ENCODE measurements around the gene ICAM3. TPM values are rescaled to one million over a fixed set of nuclear protein-coding genes. Genes with fewer than 3 reads are reported as not detected.
A peak's percentile ranks its signal among the peaks of the same experiment; 100 is the strongest.

Gene ICAM3
- total and polyA plus RNA-seq, 4 experiments from 2014 or later = 191 to 287 (median 217) TPM

DNA sequence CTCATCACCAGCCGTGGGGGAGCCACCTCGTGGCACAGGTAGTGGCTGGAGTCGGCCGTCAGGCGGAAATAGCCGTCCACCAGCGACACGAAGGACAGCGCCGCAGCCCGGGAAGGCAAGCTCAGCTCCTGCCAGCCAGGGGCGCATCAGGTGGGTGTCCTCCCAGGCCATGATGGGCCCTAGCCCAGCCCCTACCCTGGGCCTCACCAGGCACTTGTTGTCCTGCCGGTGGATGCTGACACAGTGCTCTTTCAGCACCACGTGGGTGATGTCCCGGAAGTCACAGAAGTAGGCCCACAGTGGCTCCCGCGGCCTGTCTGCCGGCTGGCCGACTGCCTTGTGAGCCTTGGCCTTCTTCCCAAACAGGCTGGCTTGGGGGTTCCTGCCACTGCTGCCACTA lies 25.2 kb upstream of the ICAM3 start:
- H3K27me3 Mint-ChIP-seq = no peaks in the 10 kb centered on the region
- H3K27ac Mint-ChIP-seq = no peak overlapping the region
- CTCF ChIA-PET (ENCODE audit: partially characterized antibody) = no interaction called here
- no peak for DNase-seq
- H3K4me3 Mint-ChIP-seq = no peak overlapping the region
- POLR2A ChIA-PET (ENCODE audit: partially characterized antibody) = no interaction called here
- Histone ChIP-seq H3K9me3 (ENCODE audit: control insufficient read depth in 1 of 2, low read length in 2 of 2) (no peaks in the 10 kb centered on the region), H3K36me3 (ENCODE audit: insufficient read depth, low read length) (peaks cover 59% of the 10 kb centered on the region), H3K4me1 (ENCODE audit: insufficient read depth, low read length) (no peaks in the 10 kb centered on the region), H3K4me3 (ENCODE audit: low read length in 2 of 2) (no peak overlapping the region), H3K27ac (ENCODE audit: low read depth, low read length) (no peak overlapping the region), H3K27me3 (ENCODE audit: insufficient read depth, low read length) (no peaks in the 10 kb centered on the region)
- intact Hi-C loops (cut with micrococcal nuclease) = no loop called here
- peaks cover 25 to 65% of the 10 kb centered on the region in 2 donors for H3K36me3 Mint-ChIP-seq
- H3K9me3 Mint-ChIP-seq = peaks cover 0 to 2% (median 0%) of the 10 kb centered on the region in 8 donors
- H3K4me1 Mint-ChIP-seq = peaks cover 0 to 9% (median 1%) of the 10 kb centered on the region in 4 donors

DNA sequence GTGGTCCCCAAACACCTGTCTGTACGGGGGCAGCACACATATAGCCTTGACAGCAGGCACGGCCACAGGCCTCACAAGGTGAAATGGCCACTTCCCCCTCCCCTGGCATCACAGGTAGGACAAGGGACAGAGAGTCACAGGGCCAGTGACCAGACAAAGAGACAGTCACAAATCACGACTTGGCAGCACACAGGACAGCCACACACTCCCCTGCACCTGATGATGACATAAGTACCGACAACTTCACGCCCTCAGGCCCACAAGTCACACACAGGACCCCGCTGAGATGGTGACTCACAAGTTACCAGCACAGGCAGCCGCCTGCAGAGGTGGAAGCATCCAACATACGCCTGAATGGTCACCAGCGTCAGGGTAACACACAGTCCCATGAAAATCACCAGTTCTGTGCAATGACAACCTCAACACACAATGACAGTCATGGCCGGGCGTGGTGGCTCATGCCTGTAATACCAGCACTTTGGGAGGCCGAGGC lies 24.4 kb upstream of the ICAM3 start:
- no peaks in the 10 kb centered on the region for H3K4me1 ChIP-seq (ENCODE audit: insufficient read depth, low read length)
- no peak overlapping the region for H3K27ac Mint-ChIP-seq
- intact Hi-C loops (cut with micrococcal nuclease) = no loop called here
- H3K9me3 Mint-ChIP-seq = peaks cover 0 to 2% (median 0%) of the 10 kb centered on the region in 8 donors
- no peak overlapping the region for H3K27ac ChIP-seq (ENCODE audit: low read depth, low read length)
- peaks cover 65% of the 10 kb centered on the region for H3K36me3 ChIP-seq (ENCODE audit: insufficient read depth, low read length)
- no peak overlapping the region for H3K4me3 ChIP-seq (ENCODE audit: low read length in 2 of 2)
- no peak for DNase-seq
- no peaks in the 10 kb centered on the region for H3K27me3 Mint-ChIP-seq
- peaks cover 0 to 3% (median under 1%) of the 10 kb centered on the region in 4 donors for H3K4me1 Mint-ChIP-seq
- peaks cover 21 to 62% of the 10 kb centered on the region in 2 donors for H3K36me3 Mint-ChIP-seq
- H3K27me3 ChIP-seq (ENCODE audit: insufficient read depth, low read length) = no peaks in the 10 kb centered on the region
- CTCF ChIA-PET (ENCODE audit: partially characterized antibody) = no interaction called here
- H3K4me3 Mint-ChIP-seq = no peak overlapping the region
- POLR2A ChIA-PET (ENCODE audit: partially characterized antibody) = no interaction called here
- no peaks in the 10 kb centered on the region for H3K9me3 ChIP-seq (ENCODE audit: control insufficient read depth in 1 of 2, low read length in 2 of 2)

DNA sequence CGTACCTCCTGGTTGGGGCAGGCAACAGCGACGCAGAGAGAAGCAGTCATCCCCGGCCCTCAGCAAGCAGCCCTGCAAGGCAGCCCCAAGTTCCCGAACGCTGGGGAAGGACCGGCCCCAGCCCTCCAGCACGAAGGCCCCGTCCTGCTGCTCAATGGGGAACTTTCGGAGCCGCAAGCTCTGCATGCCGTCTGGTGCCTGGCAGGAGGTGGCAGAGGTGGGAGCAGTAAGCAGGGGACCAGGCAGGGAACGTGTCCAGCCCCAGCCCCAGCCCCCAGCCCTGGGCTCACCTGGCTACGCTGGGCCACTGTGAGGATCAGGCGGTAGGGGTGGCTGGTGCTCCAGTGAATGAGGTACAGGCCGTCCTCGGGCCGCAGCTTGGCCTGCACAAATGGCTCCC lies 22.8 kb upstream of the ICAM3 start:
- no peaks in the 10 kb centered on the region for H3K4me1 ChIP-seq (ENCODE audit: insufficient read depth, low read length)
- H3K27me3 Mint-ChIP-seq = no peaks in the 10 kb centered on the region
- peaks cover 63% of the 10 kb centered on the region for H3K36me3 ChIP-seq (ENCODE audit: insufficient read depth, low read length)
- H3K4me3 ChIP-seq (ENCODE audit: low read length in 2 of 2) = no peak overlapping the region
- H3K27ac ChIP-seq (ENCODE audit: low read depth, low read length) = no peak overlapping the region
- no peaks in the 10 kb centered on the region for H3K9me3 ChIP-seq (ENCODE audit: control insufficient read depth in 1 of 2, low read length in 2 of 2)
- intact Hi-C loops (cut with micrococcal nuclease) = no loop called here
- H3K4me1 Mint-ChIP-seq = peaks cover 0 to 3% (median 0%) of the 10 kb centered on the region in 4 donors
- no peak overlapping the region for H3K4me3 Mint-ChIP-seq
- H3K9me3 Mint-ChIP-seq = peaks cover 0 to 2% (median 0%) of the 10 kb centered on the region in 8 donors
- H3K36me3 Mint-ChIP-seq = peaks cover 24 to 60% of the 10 kb centered on the region in 2 donors
- ChIA-PET CTCF (ENCODE audit: partially characterized antibody) (interaction anchor here (0.9 kb wide), 1 partner anchor 27 kb away, joined by 4 read pairs; no protein-coding TSS in a partner anchor), POLR2A (ENCODE audit: partially characterized antibody) (no interaction called here)
- H3K27ac Mint-ChIP-seq = peak overlapping the region in 1 of 7 donors; percentile 47
- no peaks in the 10 kb centered on the region for H3K27me3 ChIP-seq (ENCODE audit: insufficient read depth, low read length)
- DNase-seq = no peak

- Mint-ChIP-seq H3K36me3 (peaks cover 24 to 59% of the 10 kb centered on the region in 2 donors), H3K9me3 (peaks cover 0 to 2% (median 0%) of the 10 kb centered on the region in 8 donors), H3K27me3 (no peaks in the 10 kb centered on the region), H3K4me1 (peaks cover 0 to 3% (median 0%) of the 10 kb centered on the region in 4 donors), H3K27ac (no peak overlapping the region), H3K4me3 (no peak overlapping the region)
- H3K4me1 ChIP-seq (ENCODE audit: insufficient read depth, low read length) = no peaks in the 10 kb centered on the region
- intact Hi-C loops (cut with micrococcal nuclease) = no loop called here
- CTCF ChIA-PET (ENCODE audit: partially characterized antibody) = no interaction called here
- no peaks in the 10 kb centered on the region for H3K27me3 ChIP-seq (ENCODE audit: insufficient read depth, low read length)
- no peak overlapping the region for H3K4me3 ChIP-seq (ENCODE audit: low read length in 2 of 2)
- no peaks in the 10 kb centered on the region for H3K9me3 ChIP-seq (ENCODE audit: control insufficient read depth in 1 of 2, low read length in 2 of 2)
- H3K27ac ChIP-seq (ENCODE audit: low read depth, low read length) = no peak overlapping the region
- POLR2A ChIA-PET (ENCODE audit: partially characterized antibody) = no interaction called here
- peaks cover 62% of the 10 kb centered on the region for H3K36me3 ChIP-seq (ENCODE audit: insufficient read depth, low read length)
- DNase-seq = no peak
These were observed 22.2 kb upstream of the ICAM3 start for GRCh38 chr19:10361569-10362011.

GRCh38 chr19:10356431-10356830 lies 17.0 kb upstream of the ICAM3 start:
- H3K9me3 ChIP-seq (ENCODE audit: control insufficient read depth in 1 of 2, low read length in 2 of 2) = no peaks in the 10 kb centered on the region
- intact Hi-C loops (cut with micrococcal nuclease) = no loop called here
- Mint-ChIP-seq H3K4me1 (peaks cover 0 to 3% (median 0%) of the 10 kb centered on the region in 4 donors), H3K27ac (no peak overlapping the region), H3K4me3 (no peak overlapping the region), H3K9me3 (peaks cover 0 to 2% (median 0%) of the 10 kb centered on the region in 8 donors), H3K27me3 (no peaks in the 10 kb centered on the region), H3K36me3 (peaks cover 35 to 51% of the 10 kb centered on the region in 2 donors)
- H3K27me3 ChIP-seq (ENCODE audit: insufficient read depth, low read length) = no peaks in the 10 kb centered on the region
- H3K4me1 ChIP-seq (ENCODE audit: insufficient read depth, low read length) = no peaks in the 10 kb centered on the region
- ChIA-PET CTCF (ENCODE audit: partially characterized antibody) (no interaction called here), POLR2A (ENCODE audit: partially characterized antibody) (no interaction called here)
- peaks cover 44% of the 10 kb centered on the region for H3K36me3 ChIP-seq (ENCODE audit: insufficient read depth, low read length)
- no peak for DNase-seq
- no peak overlapping the region for H3K4me3 ChIP-seq (ENCODE audit: low read length in 2 of 2)
- H3K27ac ChIP-seq (ENCODE audit: low read depth, low read length) = no peak overlapping the region

DNA sequence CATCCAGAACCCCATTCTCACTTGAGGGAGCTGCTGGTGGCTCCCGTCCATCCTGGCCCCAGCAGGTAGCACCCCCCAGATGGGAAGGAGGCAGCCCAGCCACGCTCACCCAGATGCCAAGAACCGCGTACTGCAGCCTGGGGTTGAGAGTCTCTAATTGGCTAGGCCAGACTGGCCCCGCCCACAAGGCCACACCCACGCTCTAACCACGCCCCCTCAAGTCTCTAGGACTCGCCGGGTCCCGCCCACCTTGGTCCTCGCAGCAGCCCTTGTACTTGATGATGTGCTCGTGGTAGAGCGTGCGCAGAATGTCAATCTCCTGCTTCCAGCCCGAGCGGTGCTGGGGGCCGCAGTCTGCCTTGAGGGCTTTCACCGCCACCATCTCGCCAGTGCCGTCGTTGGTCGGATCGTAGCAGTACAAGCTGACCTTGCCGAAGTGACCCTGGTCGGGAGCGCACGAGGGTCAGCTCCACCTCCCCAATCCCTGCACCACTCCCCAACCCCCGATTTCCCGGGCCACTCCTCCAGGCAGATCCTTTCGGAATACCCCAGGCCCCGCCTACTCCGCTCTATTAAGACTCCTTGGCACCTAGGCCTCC lies 14.5 kb upstream of the ICAM3 start:
- Mint-ChIP-seq H3K9me3 (no peaks in the 10 kb centered on the region), H3K4me3 (no peak overlapping the region), H3K27me3 (no peaks in the 10 kb centered on the region), H3K36me3 (peaks cover 31 to 44% of the 10 kb centered on the region in 2 donors), H3K27ac (peak overlapping the region in 1 of 7 donors; percentile 41), H3K4me1 (no peaks in the 10 kb centered on the region)
- Histone ChIP-seq H3K4me3 (ENCODE audit: low read length in 2 of 2) (no peak overlapping the region), H3K27ac (ENCODE audit: low read depth, low read length) (no peak overlapping the region), H3K4me1 (ENCODE audit: insufficient read depth, low read length) (no peaks in the 10 kb centered on the region), H3K27me3 (ENCODE audit: insufficient read depth, low read length) (no peaks in the 10 kb centered on the region), H3K36me3 (ENCODE audit: insufficient read depth, low read length) (peaks cover 39% of the 10 kb centered on the region), H3K9me3 (ENCODE audit: control insufficient read depth in 1 of 2, low read length in 2 of 2) (no peaks in the 10 kb centered on the region)
- POLR2A ChIA-PET (ENCODE audit: partially characterized antibody) = interaction anchor here (1.8 kb wide), 1 partner anchor 84 kb away, joined by 4 read pairs; no protein-coding TSS in a partner anchor
- intact Hi-C loops (cut with micrococcal nuclease) = no loop called here
- CTCF ChIA-PET (ENCODE audit: partially characterized antibody) = no interaction called here
- peak in 3 of 5 donors; percentile 8 to 28 (median 23) for DNase-seq

- no peak overlapping the region for H3K27ac ChIP-seq (ENCODE audit: low read depth, low read length)
- DNase-seq = no peak
- H3K4me3 Mint-ChIP-seq = no peak overlapping the region
- ChIA-PET CTCF (ENCODE audit: partially characterized antibody) (no interaction called here), POLR2A (ENCODE audit: partially characterized antibody) (interaction anchor here (1.8 kb wide), 1 partner anchor 83 kb away, joined by 4 read pairs; no protein-coding TSS in a partner anchor)
- no peak overlapping the region for H3K27ac Mint-ChIP-seq
- peaks cover 34% of the 10 kb centered on the region for H3K36me3 ChIP-seq (ENCODE audit: insufficient read depth, low read length)
- H3K4me1 Mint-ChIP-seq = no peaks in the 10 kb centered on the region
- peaks cover 27 to 44% of the 10 kb centered on the region in 2 donors for H3K36me3 Mint-ChIP-seq
- H3K9me3 Mint-ChIP-seq = no peaks in the 10 kb centered on the region
- H3K27me3 ChIP-seq (ENCODE audit: insufficient read depth, low read length) = no peaks in the 10 kb centered on the region
- H3K27me3 Mint-ChIP-seq = no peaks in the 10 kb centered on the region
- intact Hi-C loops (cut with micrococcal nuclease) = no loop called here
- no peaks in the 10 kb centered on the region for H3K4me1 ChIP-seq (ENCODE audit: insufficient read depth, low read length)
- no peak overlapping the region for H3K4me3 ChIP-seq (ENCODE audit: low read length in 2 of 2)
- no peaks in the 10 kb centered on the region for H3K9me3 ChIP-seq (ENCODE audit: control insufficient read depth in 1 of 2, low read length in 2 of 2)
These were observed 13.6 kb upstream of the ICAM3 start for GRCh38 chr19:10352764-10353671.
